SK-N-SH treated with all-trans-retinoic acid at 6 μM for 48 hours (cell line): Measurements from ENCODE around the gene S100A16.
"Not testable (repeated sequence)": the region's sequence is repeated elsewhere in the genome, so short reads cannot be mapped to it uniquely, and the experiment has no call there.

ENCODE experiments used
- ATAC-seq: fragments of 200-7000 bp; cut with Tn5 transposase; 3 replicates; pipeline ENCODE4 v1.9.1; 2020; ENCODE audit warnings: mild to moderate bottlenecking, moderate library complexity
- ARNTL ChIP-seq: fragments of 450-650 bp; formaldehyde crosslinking; IDR thresholded peaks from 2 replicates; pipeline ENCODE4 v1.5.0; 2020; ENCODE audit warnings: low read depth, mild to moderate bottlenecking, moderate library complexity, borderline replicate concordance
- BACH2 ChIP-seq: fragments of 250-450 bp; sonication (Bioruptor Pico); IDR thresholded peaks from 2 replicates; pipeline ENCODE4 v1.9.0; 2021; ENCODE audit warnings: mild to moderate bottlenecking, borderline replicate concordance
- CSDC2 ChIP-seq: fragments of 250-450 bp; sonication (Bioruptor Pico); IDR thresholded peaks from 2 replicates; pipeline ENCODE4 v1.5.0; 2020; ENCODE audit warnings: mild to moderate bottlenecking, moderate library complexity
- ESRRG ChIP-seq: fragments of 250-450 bp; sonication (Bioruptor Pico); IDR thresholded peaks from 2 replicates; pipeline ENCODE4 v1.6.1; 2021; ENCODE audit warnings: mild to moderate bottlenecking
- GLIS3 ChIP-seq: fragments of 250-450 bp; sonication (Bioruptor Pico); IDR thresholded peaks from 2 replicates; pipeline ENCODE4 v1.5.0; 2020; ENCODE audit warnings: mild to moderate bottlenecking, moderate library complexity
- OSR1 ChIP-seq: fragments of 250-450 bp; sonication (Bioruptor Pico); IDR thresholded peaks from 2 replicates; pipeline ENCODE4 v1.8.0; 2022; ENCODE audit warnings: moderate library complexity, mild to moderate bottlenecking, inconsistent platforms
- PPARA ChIP-seq: fragments of 250-450 bp; sonication (Bioruptor Pico); IDR thresholded peaks from 2 replicates; pipeline ENCODE4 v1.5.0; 2020; ENCODE audit warnings: mild to moderate bottlenecking, borderline replicate concordance
- RARB ChIP-seq: fragments of 250-450 bp; sonication (Bioruptor Pico); IDR thresholded peaks from 2 replicates; pipeline ENCODE4 v1.8.0; 2021; ENCODE audit warnings: mild to moderate bottlenecking, moderate library complexity
- SNAI2 ChIP-seq: fragments of 250-450 bp; sonication (Bioruptor Pico); IDR thresholded peaks from 2 replicates; pipeline ENCODE4 v1.5.0; 2020; ENCODE audit warnings: mild to moderate bottlenecking, moderate library complexity
- TCF4 ChIP-seq: fragments of 250-450 bp; sonication (Bioruptor Pico); IDR thresholded peaks from 2 replicates; pipeline ENCODE4 v1.8.0; 2021; ENCODE audit warnings: mild to moderate bottlenecking, moderate library complexity, borderline replicate concordance
- TOX ChIP-seq: fragments of 250-450 bp; sonication (Bioruptor Pico); IDR thresholded peaks from 2 replicates; pipeline ENCODE4 v1.8.0; 2021; ENCODE audit warnings: mild to moderate bottlenecking, moderate library complexity, borderline replicate concordance
- ZC3H10 ChIP-seq: fragments of 250-450 bp; sonication (Bioruptor Pico); IDR thresholded peaks from 2 replicates; pipeline ENCODE4 v1.5.1; 2021; ENCODE audit warnings: mild to moderate bottlenecking, moderate library complexity
- ZFP30 ChIP-seq: fragments of 450-650 bp; formaldehyde crosslinking; IDR thresholded peaks from 2 replicates; pipeline ENCODE4 v1.5.0; 2022; ENCODE audit warnings: mild to moderate bottlenecking, moderate library complexity
- ZNF565 ChIP-seq: fragments of 450-650 bp; formaldehyde crosslinking; conservative IDR thresholded peaks from 2 replicates; pipeline ENCODE4 v1.5.0; 2020; ENCODE audit warnings: low read depth, mild to moderate bottlenecking, moderate library complexity
- ZNF70 ChIP-seq: fragments of 450-650 bp; formaldehyde crosslinking; IDR thresholded peaks from 2 replicates; pipeline ENCODE4 v1.5.0; 2020; ENCODE audit warnings: mild to moderate bottlenecking, moderate library complexity
- TF ChIP-seq, protein P1 (sequence below): fragments of 250-450 bp; sonication (Bioruptor Pico); IDR thresholded peaks from 2 replicates; pipeline ENCODE4 v1.8.0; 2021; ENCODE audit warnings: low read depth, mild to moderate bottlenecking, moderate library complexity, borderline replicate concordance
- TF ChIP-seq, protein P2 (sequence below): fragments of 250-450 bp; sonication (Bioruptor Pico); IDR thresholded peaks from 2 replicates; pipeline ENCODE4 v1.8.0; 2020; ENCODE audit warnings: mild to moderate bottlenecking, moderate library complexity, borderline replicate concordance
- TF ChIP-seq, protein P3 (sequence below): fragments of 250-450 bp; sonication (Bioruptor Pico); IDR thresholded peaks from 2 replicates; pipeline ENCODE4 v1.5.1; 2021; ENCODE audit warnings: mild to moderate bottlenecking, moderate library complexity
- TF ChIP-seq, protein P4 (sequence below): fragments of 250-450 bp; sonication (Bioruptor Pico); IDR thresholded peaks from 2 replicates; pipeline ENCODE4 v1.5.0; 2020; ENCODE audit warnings: mild to moderate bottlenecking, moderate library complexity

S100A16 gene

DNA sequence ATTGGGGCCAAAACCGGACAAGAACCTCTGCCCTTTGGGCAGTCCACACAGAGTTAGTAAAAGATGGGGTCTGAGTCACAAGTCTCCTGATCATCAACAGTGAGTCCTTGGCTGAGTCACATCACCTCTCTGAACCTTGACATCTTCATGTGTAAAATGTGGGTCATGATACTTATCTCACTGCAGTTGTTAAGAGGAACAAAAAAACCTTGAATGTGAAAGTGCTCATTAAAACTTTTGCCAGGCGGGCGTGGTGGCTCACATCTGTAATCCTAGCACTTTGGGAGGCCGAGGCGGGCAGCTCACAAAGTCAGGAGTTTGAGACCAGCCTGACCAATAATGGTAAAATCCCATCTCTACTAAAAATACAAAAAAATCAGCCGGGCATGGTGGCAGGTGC is 15.7 kb downstream of the S100A16 start:
- TF ChIP-seq, protein P1, sequence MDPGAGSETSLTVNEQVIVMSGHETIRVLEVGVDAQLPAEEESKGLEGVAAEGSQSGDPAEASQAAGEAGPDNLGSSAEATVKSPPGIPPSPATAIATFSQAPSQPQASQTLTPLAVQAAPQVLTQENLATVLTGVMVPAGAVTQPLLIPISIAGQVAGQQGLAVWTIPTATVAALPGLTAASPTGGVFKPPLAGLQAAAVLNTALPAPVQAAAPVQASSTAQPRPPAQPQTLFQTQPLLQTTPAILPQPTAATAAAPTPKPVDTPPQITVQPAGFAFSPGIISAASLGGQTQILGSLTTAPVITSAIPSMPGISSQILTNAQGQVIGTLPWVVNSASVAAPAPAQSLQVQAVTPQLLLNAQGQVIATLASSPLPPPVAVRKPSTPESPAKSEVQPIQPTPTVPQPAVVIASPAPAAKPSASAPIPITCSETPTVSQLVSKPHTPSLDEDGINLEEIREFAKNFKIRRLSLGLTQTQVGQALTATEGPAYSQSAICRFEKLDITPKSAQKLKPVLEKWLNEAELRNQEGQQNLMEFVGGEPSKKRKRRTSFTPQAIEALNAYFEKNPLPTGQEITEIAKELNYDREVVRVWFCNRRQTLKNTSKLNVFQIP (CRISPR knock-in tag), result no peak
- TF ChIP-seq BACH2 (CRISPR knock-in tag), result no peak
- ATAC-seq, result no peak

DNA sequence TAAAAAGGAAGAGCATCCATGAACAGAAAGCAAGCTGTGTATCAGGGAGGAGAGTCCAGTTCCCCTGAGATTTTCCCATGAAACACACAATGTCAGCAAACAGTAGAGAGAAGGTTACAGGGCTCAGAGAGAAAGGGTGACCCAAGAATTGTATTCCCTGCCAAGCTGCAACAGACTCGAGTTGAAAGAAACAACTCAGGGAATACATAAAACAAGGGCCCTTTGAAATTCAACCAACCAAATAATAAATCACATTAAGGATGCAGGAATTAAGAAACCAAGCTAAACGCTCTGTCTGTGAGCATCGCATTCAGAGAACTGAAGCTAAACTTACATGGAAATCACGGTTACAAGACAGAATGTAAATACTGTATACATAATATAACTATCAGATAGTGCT is 20.2 kb downstream of the S100A16 start:
- TF ChIP-seq ZFP30 (CRISPR knock-in tag), result no peak
- no peak for TF ChIP-seq ZC3H10 (CRISPR knock-in tag)
- TF ChIP-seq PPARA (CRISPR knock-in tag), result no peak
- TF ChIP-seq BACH2 (CRISPR knock-in tag), result no peak
- no peak for TF ChIP-seq ZNF70 (CRISPR knock-in tag)
- TF ChIP-seq, protein P2, sequence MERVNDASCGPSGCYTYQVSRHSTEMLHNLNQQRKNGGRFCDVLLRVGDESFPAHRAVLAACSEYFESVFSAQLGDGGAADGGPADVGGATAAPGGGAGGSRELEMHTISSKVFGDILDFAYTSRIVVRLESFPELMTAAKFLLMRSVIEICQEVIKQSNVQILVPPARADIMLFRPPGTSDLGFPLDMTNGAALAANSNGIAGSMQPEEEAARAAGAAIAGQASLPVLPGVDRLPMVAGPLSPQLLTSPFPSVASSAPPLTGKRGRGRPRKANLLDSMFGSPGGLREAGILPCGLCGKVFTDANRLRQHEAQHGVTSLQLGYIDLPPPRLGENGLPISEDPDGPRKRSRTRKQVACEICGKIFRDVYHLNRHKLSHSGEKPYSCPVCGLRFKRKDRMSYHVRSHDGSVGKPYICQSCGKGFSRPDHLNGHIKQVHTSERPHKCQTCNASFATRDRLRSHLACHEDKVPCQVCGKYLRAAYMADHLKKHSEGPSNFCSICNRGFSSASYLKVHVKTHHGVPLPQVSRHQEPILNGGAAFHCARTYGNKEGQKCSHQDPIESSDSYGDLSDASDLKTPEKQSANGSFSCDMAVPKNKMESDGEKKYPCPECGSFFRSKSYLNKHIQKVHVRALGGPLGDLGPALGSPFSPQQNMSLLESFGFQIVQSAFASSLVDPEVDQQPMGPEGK (CRISPR knock-in tag), result no peak
- TF ChIP-seq GLIS3, result no peak
- TF ChIP-seq RARB, result no peak
- no peak for TF ChIP-seq OSR1 (CRISPR knock-in tag)
- TF ChIP-seq SNAI2 (CRISPR knock-in tag), result no peak
- TF ChIP-seq, protein P1 (CRISPR knock-in tag), result no peak
- TF ChIP-seq ZNF565 (CRISPR knock-in tag), result no peak
- TF ChIP-seq, all 23 proteins: peak for 0
- ATAC-seq, result no peak

DNA sequence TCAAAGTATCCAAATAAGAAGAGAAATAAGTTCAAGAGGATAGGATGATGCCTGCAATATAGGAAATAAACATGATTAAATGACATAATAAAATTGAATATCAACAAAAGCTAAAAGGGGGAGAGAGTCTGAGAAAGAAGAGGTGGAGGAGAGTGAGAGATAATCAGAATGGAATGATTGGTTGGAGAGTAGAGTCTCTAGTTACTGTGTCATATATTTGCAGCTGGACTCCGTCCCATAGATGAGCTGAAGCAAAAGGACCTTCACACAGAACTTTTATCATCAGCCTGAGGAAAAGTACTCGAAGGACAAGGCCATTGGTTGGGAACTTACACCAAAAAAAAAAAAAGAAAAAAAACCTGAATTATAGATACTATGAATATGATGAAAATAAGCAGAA is 24.5 kb downstream of the S100A16 start:
- no peak for ATAC-seq
- TF ChIP-seq CSDC2 (CRISPR knock-in tag) (no peak), ESRRG (CRISPR knock-in tag) (no peak), SNAI2 (CRISPR knock-in tag) (no peak), BACH2 (CRISPR knock-in tag) (no peak), RARB (no peak), ZFP30 (CRISPR knock-in tag) (no peak), ZNF565 (CRISPR knock-in tag) (no peak), TOX (CRISPR knock-in tag) (no peak), ARNTL (no peak), TCF4 (CRISPR knock-in tag) (no peak)
- TF ChIP-seq, protein P2 (CRISPR knock-in tag), result no peak
- TF ChIP-seq, protein P3, sequence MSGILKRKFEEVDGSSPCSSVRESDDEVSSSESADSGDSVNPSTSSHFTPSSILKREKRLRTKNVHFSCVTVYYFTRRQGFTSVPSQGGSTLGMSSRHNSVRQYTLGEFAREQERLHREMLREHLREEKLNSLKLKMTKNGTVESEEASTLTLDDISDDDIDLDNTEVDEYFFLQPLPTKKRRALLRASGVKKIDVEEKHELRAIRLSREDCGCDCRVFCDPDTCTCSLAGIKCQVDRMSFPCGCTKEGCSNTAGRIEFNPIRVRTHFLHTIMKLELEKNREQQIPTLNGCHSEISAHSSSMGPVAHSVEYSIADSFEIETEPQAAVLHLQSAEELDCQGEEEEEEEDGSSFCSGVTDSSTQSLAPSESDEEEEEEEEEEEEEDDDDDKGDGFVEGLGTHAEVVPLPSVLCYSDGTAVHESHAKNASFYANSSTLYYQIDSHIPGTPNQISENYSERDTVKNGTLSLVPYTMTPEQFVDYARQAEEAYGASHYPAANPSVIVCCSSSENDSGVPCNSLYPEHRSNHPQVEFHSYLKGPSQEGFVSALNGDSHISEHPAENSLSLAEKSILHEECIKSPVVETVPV, result no peak
- TF ChIP-seq, protein P4, sequence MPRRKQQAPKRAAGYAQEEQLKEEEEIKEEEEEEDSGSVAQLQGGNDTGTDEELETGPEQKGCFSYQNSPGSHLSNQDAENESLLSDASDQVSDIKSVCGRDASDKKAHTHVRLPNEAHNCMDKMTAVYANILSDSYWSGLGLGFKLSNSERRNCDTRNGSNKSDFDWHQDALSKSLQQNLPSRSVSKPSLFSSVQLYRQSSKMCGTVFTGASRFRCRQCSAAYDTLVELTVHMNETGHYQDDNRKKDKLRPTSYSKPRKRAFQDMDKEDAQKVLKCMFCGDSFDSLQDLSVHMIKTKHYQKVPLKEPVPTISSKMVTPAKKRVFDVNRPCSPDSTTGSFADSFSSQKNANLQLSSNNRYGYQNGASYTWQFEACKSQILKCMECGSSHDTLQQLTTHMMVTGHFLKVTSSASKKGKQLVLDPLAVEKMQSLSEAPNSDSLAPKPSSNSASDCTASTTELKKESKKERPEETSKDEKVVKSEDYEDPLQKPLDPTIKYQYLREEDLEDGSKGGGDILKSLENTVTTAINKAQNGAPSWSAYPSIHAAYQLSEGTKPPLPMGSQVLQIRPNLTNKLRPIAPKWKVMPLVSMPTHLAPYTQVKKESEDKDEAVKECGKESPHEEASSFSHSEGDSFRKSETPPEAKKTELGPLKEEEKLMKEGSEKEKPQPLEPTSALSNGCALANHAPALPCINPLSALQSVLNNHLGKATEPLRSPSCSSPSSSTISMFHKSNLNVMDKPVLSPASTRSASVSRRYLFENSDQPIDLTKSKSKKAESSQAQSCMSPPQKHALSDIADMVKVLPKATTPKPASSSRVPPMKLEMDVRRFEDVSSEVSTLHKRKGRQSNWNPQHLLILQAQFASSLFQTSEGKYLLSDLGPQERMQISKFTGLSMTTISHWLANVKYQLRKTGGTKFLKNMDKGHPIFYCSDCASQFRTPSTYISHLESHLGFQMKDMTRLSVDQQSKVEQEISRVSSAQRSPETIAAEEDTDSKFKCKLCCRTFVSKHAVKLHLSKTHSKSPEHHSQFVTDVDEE (CRISPR knock-in tag), result no peak
- TF ChIP-seq, all 23 proteins: peak for 0

DNA sequence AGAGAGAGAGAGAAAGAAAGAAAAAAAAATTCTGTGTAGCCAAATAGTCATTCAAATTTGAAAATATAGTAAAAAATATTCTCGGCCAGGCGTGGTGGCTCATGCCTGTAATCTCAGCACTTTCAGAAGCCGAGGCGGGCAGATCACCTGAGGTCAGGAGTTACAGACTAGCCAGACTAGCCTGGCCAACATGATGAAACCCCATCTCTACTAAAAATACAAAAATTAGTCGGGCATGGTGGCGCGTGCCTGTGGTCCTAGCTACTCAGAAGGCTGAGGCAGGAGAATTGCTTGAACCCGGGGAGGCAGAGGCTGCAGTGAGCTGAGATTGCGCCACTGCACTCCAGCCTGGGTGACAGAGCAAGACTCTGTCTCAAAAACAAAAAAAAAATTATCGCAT is 24.9 kb downstream of the S100A16 start:
- not testable (repeated sequence) for ATAC-seq
